HepG2 (cell line): ENCODE results near the gene POTEE. TPM values are rescaled to one million over a fixed set of nuclear protein-coding genes. Genes with fewer than 3 reads are reported as not detected.
"Not testable (repeated sequence)": the region's sequence is repeated elsewhere in the genome, so short reads cannot be mapped to it uniquely, and the experiment has no call there.

ENCODE experiments used
- ATAC-seq: fragments of 200-7000 bp; cut with Tn5 transposase; 3 replicates; pipeline ENCODE4 v1.9.1; 2020; ENCODE audit warnings: mild to moderate bottlenecking, moderate library complexity
- BruUV-seq: library from RNA; stranded (reverse); fragments of 400-500 nt; replicated peaks from 2 replicates; lab custom pipeline; 2021; lab: Mats Ljungman, UMichigan
- CTCF ChIA-PET: fragments of 300-600 bp; formaldehyde crosslinking; extraction: SDS; loops from one replicate; lab custom pipeline; 2021; ENCODE audit warnings: low total read pairs, inconsistent platforms, low intra/inter-chr PET ratio; lab: Yijun Ruan, JAX
- POLR2A ChIA-PET: fragments of 350-600 bp; sonication (Branson Sonifier 250); formaldehyde crosslinking; loops from one replicate; lab custom pipeline; 2020; ENCODE audit warnings: antibody characterized with exemption, inconsistent platforms; lab: Yijun Ruan, JAX
- DNase-seq: peaks from one replicate; pipeline ENCODE4 v3.0.0-alpha.2; 2015; ENCODE audit warnings: low spot score
- FAIRE-seq: peaks from 3 replicates; lab custom pipeline; 2011; peaks lifted over from hg19 to GRCh38; lab: Jason Lieb, UNC
- H2AFZ ChIP-seq: one replicate; pipeline ENCODE4 v1.6.1; 2011; ENCODE audit warnings: low read length, inconsistent platforms
- H3K27ac ChIP-seq: fragments of 300-600 bp; 3 replicates; pipeline ENCODE4 v1.8.0; 2011; ENCODE audit warnings: mixed run types, mild to moderate bottlenecking, mixed read lengths, low read length, inconsistent platforms; ENCODE audit not compliant: insufficient read depth; ENCODE audit errors: extremely low read length
- H3K27me3 ChIP-seq, 2 experiments: fragments of 200-600 bp in 1 of 2; 2 replicates in 1 of 2; 3 replicates in 1 of 2; pipeline versions ENCODE4 v1.6.0 to v1.8.0; 2011; ENCODE audit warnings: low read length in 2 of 2, mild to moderate bottlenecking in 2 of 2, moderate library complexity in 2 of 2, inconsistent platforms in 1 of 2; ENCODE audit not compliant: insufficient read depth in 2 of 2, control insufficient read depth in 1 of 2
- H3K36me3 ChIP-seq, 2 experiments: fragments of 200-600 bp in 1 of 2; replicated peaks in 1 of 2; 2 replicates in 1 of 2; 3 replicates in 1 of 2; pipeline versions ENCODE4 v1.5.1 to v1.8.0; 2011; ENCODE audit warnings: low read length in 2 of 2, inconsistent platforms in 1 of 2; ENCODE audit not compliant: insufficient read depth in 2 of 2, control insufficient read depth in 1 of 2
- H3K4me1 ChIP-seq: 2 replicates; pipeline ENCODE4 v1.5.1; 2012; ENCODE audit warnings: low read length, inconsistent platforms; ENCODE audit not compliant: insufficient read depth
- H3K4me2 ChIP-seq: 2 replicates; pipeline ENCODE4 v1.6.0; 2011; ENCODE audit warnings: low read depth, low read length, inconsistent platforms
- H3K4me3 ChIP-seq, 3 experiments: fragments of 200-600 bp in 1 of 3; sonication (generic), shearing (Covaris generic) in 1 of 3; replicated peaks in 1 of 3; 2 replicates each; pipeline ENCODE4 v1.5.1; 2011 to 2016; ENCODE audit warnings: low read length in 3 of 3, inconsistent platforms in 2 of 3, low read depth in 2 of 3, mild to moderate bottlenecking in 2 of 3, control low read depth in 1 of 3, mixed read lengths in 1 of 3; ENCODE audit not compliant: insufficient read depth in 1 of 3
- H3K79me2 ChIP-seq: one replicate; pipeline ENCODE4 v1.6.1; 2011; ENCODE audit warnings: low read length, inconsistent platforms; ENCODE audit not compliant: insufficient read depth
- H3K9ac ChIP-seq: 2 replicates; pipeline ENCODE4 v1.6.0; 2011; ENCODE audit warnings: mild to moderate bottlenecking, low read depth, low read length, inconsistent platforms; ENCODE audit not compliant: insufficient read depth
- H3K9me3 ChIP-seq: 2 replicates; pipeline ENCODE4 v1.5.1; 2012; ENCODE audit warnings: mild to moderate bottlenecking, low read length
- H4K20me1 ChIP-seq: 2 replicates; pipeline ENCODE4 v1.6.0; 2011; ENCODE audit warnings: inconsistent platforms, mild to moderate bottlenecking, low read length, moderate library complexity; ENCODE audit not compliant: insufficient read depth
- WGBS: methylation state at CpG from one replicate; pipeline ENCODE4 v1.1.6; 2017; ENCODE audit warnings: low lambda C conversion rate; 5-methylcytosine and 5-hydroxymethylcytosine counted together
- in situ Hi-C: cut with HindIII; loops from 2 replicates; pipeline ENCODE4 v1.10.0; 2017; ENCODE audit warnings: low pct_unique_long_range_greater_than_20kb; ENCODE audit not compliant: extremely low pct_ligation_motif_present
- intact Hi-C: fragments of 100-400 bp; cut with micrococcal nuclease; formaldehyde crosslinking; loops from one replicate; pipeline ENCODE4 v1.10.0; 2022; ENCODE audit not compliant: unreplicated experiment
- polyA plus RNA-seq, 8 experiments: library from polyadenylated mRNA; depleted of rRNA in 3 of 8; stranded (reverse) in 7 of 8; unstranded in 1 of 8; fragments of >200 nt; fragmentation: Illumina TruSeq in 4 of 8; extraction: Trizol in 4 of 8; gene quantifications; 2 replicates each; pipeline versions ENCODE4 v1.2.1 to v1.2.3, GENCODE V29; 2011 to 2016; ENCODE audit warnings: low read depth in 4 of 8, missing spikeins in 1 of 8, mixed read lengths in 1 of 8; ENCODE audit not compliant: insufficient read depth in 1 of 8
- total RNA-seq, 5 experiments: library from RNA; depleted of rRNA; stranded (reverse); fragments of >200 nt; fragmentation: Illumina TruSeq; extraction: Trizol; gene quantifications; 2 replicates each; pipeline ENCODE4 v1.2.3, GENCODE V29; 2016; ENCODE audit warnings: low read depth in 1 of 5

Gene POTEE
- total and polyA plus RNA-seq, 2 of the 13 experiments (the other 11 are each of a cell fraction or from before 2014, with no cell fraction given) = 0.38 to 1.9 TPM

- BruUV-seq, ATAC-seq, H3K79me2 ChIP-seq, CTCF ChIA-PET, H2AFZ ChIP-seq, H3K27ac ChIP-seq, H3K9me3 ChIP-seq, H3K9ac ChIP-seq, H3K36me3 ChIP-seq, H3K4me1 ChIP-seq, DNase-seq, FAIRE-seq, intact Hi-C loops, H3K27me3 ChIP-seq, H4K20me1 ChIP-seq, in situ Hi-C loops: not testable (repeated sequence)
- peak overlapping the region in 2 of 3 experiments; percentile 34 to 37; a peak in 3 of 6 replicates for H3K4me3 ChIP-seq
- POLR2A ChIA-PET = interaction anchor here (0.6 kb wide), 1 partner anchor 1081 kb away, joined by 11 read pairs; the partner anchor contains the start of gene POTEF
- peak overlapping the region; percentile 27; the same call in 1 of the 2 replicates for H3K4me2 ChIP-seq
- WGBS = 29% methylated on average over 13 of the region's 14 CpGs
Observed at GRCh38 chr2:131209773-131210104, 403 bp downstream of the POTEE start.

- CTCF ChIA-PET, in situ Hi-C loops, H3K9ac ChIP-seq, FAIRE-seq, H3K9me3 ChIP-seq, POLR2A ChIA-PET, intact Hi-C loops, H2AFZ ChIP-seq, H3K27ac ChIP-seq, H3K79me2 ChIP-seq, H3K4me2 ChIP-seq, BruUV-seq, H4K20me1 ChIP-seq, H3K36me3 ChIP-seq, H3K27me3 ChIP-seq, H3K4me1 ChIP-seq, H3K4me3 ChIP-seq, DNase-seq: not testable (repeated sequence)
- ATAC-seq = peak; percentile 79
- WGBS = 37% methylated on average over 10 of the region's 22 CpGs
Observed at GRCh38 chr2:131210434-131211211, 1.3 kb downstream of the POTEE start.

- DNase-seq, H3K9ac ChIP-seq, H2AFZ ChIP-seq, H3K4me1 ChIP-seq, H3K4me2 ChIP-seq, H3K9me3 ChIP-seq, FAIRE-seq, POLR2A ChIA-PET, intact Hi-C loops, H3K36me3 ChIP-seq, H3K27ac ChIP-seq, H3K4me3 ChIP-seq, CTCF ChIA-PET, H3K79me2 ChIP-seq, H3K27me3 ChIP-seq, in situ Hi-C loops, H4K20me1 ChIP-seq, ATAC-seq: not testable (repeated sequence)
- 82% methylated on average over 23 of the region's 60 CpGs for WGBS
- BruUV-seq = TSS peak; percentile 47
Observed at GRCh38 chr2:131217238-131217986, 8.1 kb downstream of the POTEE start.
